Cerebellar cortex (tissue), 1 donor: ENCODE data around the gene FSTL5.

Experiments
- DNase-seq: peaks from one replicate; pipeline ENCODE4 v3.0.0-alpha.2; 2015; ENCODE audit warnings: low spot score

FSTL5 gene

DNA sequence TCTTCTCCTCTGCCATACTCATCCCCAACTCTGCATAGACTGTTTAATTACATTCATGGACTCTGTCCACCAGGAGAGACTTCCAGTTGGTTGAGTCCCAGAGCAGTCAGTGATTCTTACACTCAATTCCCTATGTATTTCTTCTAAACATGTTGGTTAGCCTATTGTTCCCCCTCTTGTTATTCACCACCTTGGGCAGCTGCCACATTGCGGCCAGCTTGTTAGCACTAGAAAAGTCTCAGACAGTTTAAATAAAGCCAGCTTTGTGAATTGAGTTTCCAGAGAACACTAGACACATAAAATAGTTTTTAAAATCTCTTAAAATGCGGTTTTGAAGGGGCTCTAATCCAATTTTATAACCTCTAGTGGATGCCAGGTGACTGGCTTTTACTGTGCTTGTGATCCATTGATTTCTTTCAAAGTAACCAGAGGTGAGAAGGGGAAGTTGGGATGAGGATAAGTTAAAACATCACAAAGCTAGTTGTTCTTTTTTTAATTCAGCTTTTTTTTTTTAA lies 827.7 kb downstream of the FSTL5 start:
- DNase-seq: no peak
